Measurements from ENCODE around the gene BEND3.
"Not testable (repeated sequence)": the region's sequence is repeated elsewhere in the genome, so short reads cannot be mapped to it uniquely, and the experiment has no call there.

The BEND3 gene

GRCh38 chr6:107120404-107120803 lies 5.1 kb upstream of the BEND3 start:
- no peak for DNase-seq

- no peak for DNase-seq
These were observed 3.7 kb upstream of the BEND3 start for GRCh38 chr6:107118976-107119375.

GRCh38 chr6:107118540-107118939 lies 3.2 kb upstream of the BEND3 start:
- not testable (repeated sequence) for DNase-seq

GRCh38 chr6:107116931-107117330 lies 1.6 kb upstream of the BEND3 start:
- DNase-seq = no peak

- DNase-seq = peak; percentile 71
These were observed 1.1 kb upstream of the BEND3 start for GRCh38 chr6:107116328-107116892.

GRCh38 chr6:107115695-107116327 lies 496 bp upstream of the BEND3 start:
- DNase-seq = peak; percentile 89

- peak; percentile 90 for DNase-seq
These were observed 946 bp downstream of the BEND3 start for GRCh38 chr6:107114213-107114925.

- DNase-seq = no peak
These were observed 5.1 kb downstream of the BEND3 start for GRCh38 chr6:107110200-107110599.

GRCh38 chr6:107108201-107108890 lies 7.0 kb downstream of the BEND3 start:
- peak; percentile 68 for DNase-seq

- DNase-seq = no peak
These were observed 7.5 kb downstream of the BEND3 start for GRCh38 chr6:107107791-107108190.

GRCh38 chr6:107106165-107106564 lies 9.2 kb downstream of the BEND3 start:
- no peak for DNase-seq

- no peak for DNase-seq
These were observed 9.7 kb downstream of the BEND3 start for GRCh38 chr6:107105511-107106116.

GRCh38 chr6:107103082-107103481 lies 12.2 kb downstream of the BEND3 start:
- no peak for DNase-seq

- no peak for DNase-seq
These were observed 12.9 kb downstream of the BEND3 start for GRCh38 chr6:107102414-107102805.

GRCh38 chr6:107101686-107102413 lies 13.5 kb downstream of the BEND3 start:
- no peak for DNase-seq

GRCh38 chr6:107101211-107101610 lies 14.1 kb downstream of the BEND3 start:
- no peak for DNase-seq

- DNase-seq = no peak
These were observed 16.6 kb downstream of the BEND3 start for GRCh38 chr6:107098436-107099307.

GRCh38 chr6:107084459-107084858 lies 30.9 kb downstream of the BEND3 start:
- not testable (repeated sequence) for DNase-seq

- DNase-seq = peak; percentile 62
These were observed 31.4 kb downstream of the BEND3 start for GRCh38 chr6:107083921-107084320.

GRCh38 chr6:107083047-107083768 lies 32.1 kb downstream of the BEND3 start:
- no peak for DNase-seq

GRCh38 chr6:107082045-107082444 lies 33.3 kb downstream of the BEND3 start:
- peak; percentile 85 for DNase-seq

All from islet precursor cell (in vitro differentiated cells).